Body of pancreas (tissue), 4 donors: ENCODE data around the gene KIF11.

Experiments
- POLR2A ChIP-seq, 3 donors: fragments of 450-650 bp; IDR thresholded peaks; one replicate each; pipeline ENCODE4 v1.6.1; 2016; ENCODE audit warnings: antibody characterized with exemption in 3 of 3, mild to moderate bottlenecking in 2 of 3
- TF ChIP-seq, protein P1 (sequence below), 7 experiments: fragments of 450-650 bp in 4 of 7; fragments of 200-600 bp in 3 of 7; sonication (generic) in 3 of 7; IDR thresholded peaks; one replicate each; pipeline ENCODE4 v1.5.1; 2016 to 2019; ENCODE audit warnings: antibody characterized with exemption in 7 of 7

DNA sequence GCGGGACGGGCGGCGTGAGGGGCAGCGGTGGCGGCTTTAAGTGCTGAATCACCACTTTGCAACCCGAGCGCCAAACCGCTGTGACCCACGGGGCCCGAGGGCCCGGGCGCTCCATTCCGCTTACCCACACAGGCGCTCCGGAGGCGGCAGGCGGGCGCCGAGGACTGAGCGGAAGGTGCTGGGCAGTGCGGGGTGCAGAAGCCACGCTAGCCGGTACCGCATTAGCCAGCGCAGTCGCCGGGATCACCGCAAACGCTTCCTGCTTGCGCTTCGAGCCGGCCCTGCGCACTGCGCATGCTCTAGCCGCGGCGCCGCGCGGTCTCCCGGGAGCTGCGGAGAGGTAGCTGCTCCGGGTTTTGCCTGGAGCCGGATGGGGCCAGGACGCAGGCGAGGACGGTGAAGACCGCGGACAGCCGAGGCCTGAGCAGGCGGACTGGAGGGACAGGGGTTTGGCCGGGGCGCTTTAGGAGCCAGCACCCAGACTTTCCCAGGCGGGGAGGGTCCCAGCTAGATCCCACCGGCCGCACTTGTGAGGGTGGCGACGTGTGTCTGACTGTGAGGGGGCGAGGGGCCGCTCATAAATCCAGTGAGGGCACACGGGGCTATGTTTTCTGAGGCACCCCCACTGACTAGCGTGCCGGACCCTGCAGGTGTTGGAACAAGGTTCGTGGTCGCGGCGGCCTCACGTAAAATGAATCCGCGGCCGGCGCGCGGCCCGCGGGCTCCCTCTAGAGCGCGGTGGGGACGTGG lies 19.0 kb upstream of the KIF11 start, which contains the start of gene IDE:
- TF ChIP-seq POLR2A (IDR thresholded peaks at IDR 0.05) = peak; percentile 62 to 85 (median 78)
- TF ChIP-seq, protein P1, sequence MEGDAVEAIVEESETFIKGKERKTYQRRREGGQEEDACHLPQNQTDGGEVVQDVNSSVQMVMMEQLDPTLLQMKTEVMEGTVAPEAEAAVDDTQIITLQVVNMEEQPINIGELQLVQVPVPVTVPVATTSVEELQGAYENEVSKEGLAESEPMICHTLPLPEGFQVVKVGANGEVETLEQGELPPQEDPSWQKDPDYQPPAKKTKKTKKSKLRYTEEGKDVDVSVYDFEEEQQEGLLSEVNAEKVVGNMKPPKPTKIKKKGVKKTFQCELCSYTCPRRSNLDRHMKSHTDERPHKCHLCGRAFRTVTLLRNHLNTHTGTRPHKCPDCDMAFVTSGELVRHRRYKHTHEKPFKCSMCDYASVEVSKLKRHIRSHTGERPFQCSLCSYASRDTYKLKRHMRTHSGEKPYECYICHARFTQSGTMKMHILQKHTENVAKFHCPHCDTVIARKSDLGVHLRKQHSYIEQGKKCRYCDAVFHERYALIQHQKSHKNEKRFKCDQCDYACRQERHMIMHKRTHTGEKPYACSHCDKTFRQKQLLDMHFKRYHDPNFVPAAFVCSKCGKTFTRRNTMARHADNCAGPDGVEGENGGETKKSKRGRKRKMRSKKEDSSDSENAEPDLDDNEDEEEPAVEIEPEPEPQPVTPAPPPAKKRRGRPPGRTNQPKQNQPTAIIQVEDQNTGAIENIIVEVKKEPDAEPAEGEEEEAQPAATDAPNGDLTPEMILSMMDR (IDR thresholded peaks at IDR 0.05) = peak; percentile 65 to 91 (median 88)
